DOHH2 (cell line): ENCODE results near the gene SEMA3D.

Experiments
- H3F3A ChIP-seq: fragments of 200-600 bp; sonication (generic), shearing (Covaris generic); 2 replicates; pipeline ENCODE4 v1.6.0; 2016; ENCODE audit warnings: antibody characterized with exemption, mild to moderate bottlenecking; ENCODE audit not compliant: control insufficient read depth, insufficient read depth
- H3K27ac ChIP-seq: fragments of 200-600 bp; sonication (generic); 2 replicates; pipeline ENCODE4 v1.5.1; 2014; ENCODE audit warnings: low read depth, mild to moderate bottlenecking, low read length, moderate library complexity
- H3K27me3 ChIP-seq: fragments of 200-600 bp; sonication (generic); 2 replicates; pipeline ENCODE4 v1.6.1; 2014; ENCODE audit warnings: mild to moderate bottlenecking, low read length, mixed read lengths; ENCODE audit not compliant: control insufficient read depth
- H3K36me3 ChIP-seq: fragments of 200-600 bp; sonication (generic); 2 replicates; pipeline ENCODE4 v1.6.1; 2014; ENCODE audit warnings: mild to moderate bottlenecking, low read length, moderate library complexity, mixed read lengths; ENCODE audit not compliant: control insufficient read depth
- H3K4me1 ChIP-seq: fragments of 200-600 bp; sonication (generic); 2 replicates; pipeline ENCODE4 v1.6.1; 2014; ENCODE audit warnings: mild to moderate bottlenecking, low read length, mixed read lengths; ENCODE audit not compliant: control insufficient read depth
- H3K4me2 ChIP-seq: fragments of 200-600 bp; sonication (generic); 2 replicates; pipeline ENCODE4 v1.6.0; 2014; ENCODE audit warnings: mild to moderate bottlenecking, low read length, moderate library complexity
- H3K4me3 ChIP-seq: fragments of 200-600 bp; sonication (generic); 2 replicates; pipeline ENCODE4 v1.5.1; 2014; ENCODE audit warnings: mild to moderate bottlenecking, low read length, mixed read lengths
- H3K79me2 ChIP-seq: fragments of 200-600 bp; sonication (generic); 2 replicates; pipeline ENCODE4 v1.6.1; 2014; ENCODE audit warnings: mild to moderate bottlenecking, low read length, mixed read lengths; ENCODE audit not compliant: control insufficient read depth
- H3K9me2 ChIP-seq: fragments of 200-600 bp; sonication (generic); replicated peaks from 2 replicates; pipeline ENCODE4 v1.6.1; 2014; ENCODE audit warnings: mild to moderate bottlenecking, low read length, mixed read lengths; ENCODE audit not compliant: control insufficient read depth
- H3K9me3 ChIP-seq: fragments of 200-600 bp; sonication (generic); 2 replicates; pipeline ENCODE4 v1.6.1; 2014; ENCODE audit warnings: antibody characterized with exemption, low read length, mixed read lengths; ENCODE audit not compliant: control insufficient read depth, insufficient read depth
- H4K20me1 ChIP-seq: fragments of 200-600 bp; sonication (generic); 2 replicates; pipeline ENCODE4 v1.6.0; 2014; ENCODE audit warnings: low read depth, mild to moderate bottlenecking, antibody characterized with exemption, low read length, moderate library complexity; ENCODE audit not compliant: control insufficient read depth, insufficient read depth
- EZH2phosphoT487 ChIP-seq: fragments of 200-600 bp; sonication (generic); IDR thresholded peaks from 2 replicates; pipeline ENCODE4 v1.6.1; 2017; ENCODE audit warnings: borderline replicate concordance, mild to moderate bottlenecking, antibody characterized with exemption, low read length, moderate library complexity, mixed read lengths
- TF ChIP-seq, protein P1 (sequence below): fragments of 200-600 bp; sonication (generic); IDR thresholded peaks from one replicate; pipeline ENCODE4 v1.5.1; 2014; ENCODE audit warnings: antibody characterized with exemption, mild to moderate bottlenecking, low read depth, low read length; ENCODE audit not compliant: poor library complexity, severe bottlenecking

SEMA3D gene

DNA sequence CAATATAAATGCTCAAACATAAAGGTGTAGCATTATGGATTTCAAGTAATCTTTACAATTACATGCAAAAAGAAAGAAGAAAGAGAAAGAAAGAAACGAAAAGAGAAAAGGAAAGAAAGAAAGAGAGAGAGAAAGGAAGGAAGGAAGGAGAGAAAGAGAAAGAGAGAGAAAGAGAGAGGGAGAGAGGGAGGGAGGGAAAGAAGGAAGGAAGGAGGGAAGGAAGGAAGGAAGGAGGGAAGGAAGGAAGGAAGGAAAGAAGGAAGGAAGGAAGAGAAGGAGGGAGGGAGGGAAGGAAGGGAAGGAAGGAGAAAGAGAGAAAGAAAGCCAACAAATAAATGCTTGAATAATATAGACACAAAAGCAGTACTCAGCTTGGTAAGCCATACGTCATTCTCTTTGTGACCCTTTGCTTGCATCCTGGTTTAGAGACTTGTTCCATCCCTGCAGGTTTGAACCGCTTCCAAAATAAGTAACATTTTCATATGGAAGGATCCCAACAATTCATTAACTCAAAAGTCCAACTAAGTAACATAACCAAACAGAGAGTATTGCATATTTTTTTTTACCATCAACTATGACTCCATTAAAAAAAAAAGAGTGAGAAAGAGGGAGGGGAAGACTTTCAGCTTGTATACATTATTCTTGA, 95.8 kb downstream of the SEMA3D start:
- Histone ChIP-seq H3K27ac (no peak overlapping the region), H3K4me1 (no peaks in the 10 kb centered on the region), H4K20me1 (no peaks in the 10 kb centered on the region), H3K27me3 (no peaks in the 10 kb centered on the region), H3K9me3 (no peaks in the 10 kb centered on the region), H3K4me3 (no peak overlapping the region), H3K36me3 (no peaks in the 10 kb centered on the region), H3K4me2 (no peak overlapping the region), H3K79me2 (no peaks in the 10 kb centered on the region), H3K9me2 (no peaks in the 10 kb centered on the region), H3F3A (no peaks in the 10 kb centered on the region)
- TF ChIP-seq EZH2phosphoT487 = no peak
- TF ChIP-seq, protein P1, sequence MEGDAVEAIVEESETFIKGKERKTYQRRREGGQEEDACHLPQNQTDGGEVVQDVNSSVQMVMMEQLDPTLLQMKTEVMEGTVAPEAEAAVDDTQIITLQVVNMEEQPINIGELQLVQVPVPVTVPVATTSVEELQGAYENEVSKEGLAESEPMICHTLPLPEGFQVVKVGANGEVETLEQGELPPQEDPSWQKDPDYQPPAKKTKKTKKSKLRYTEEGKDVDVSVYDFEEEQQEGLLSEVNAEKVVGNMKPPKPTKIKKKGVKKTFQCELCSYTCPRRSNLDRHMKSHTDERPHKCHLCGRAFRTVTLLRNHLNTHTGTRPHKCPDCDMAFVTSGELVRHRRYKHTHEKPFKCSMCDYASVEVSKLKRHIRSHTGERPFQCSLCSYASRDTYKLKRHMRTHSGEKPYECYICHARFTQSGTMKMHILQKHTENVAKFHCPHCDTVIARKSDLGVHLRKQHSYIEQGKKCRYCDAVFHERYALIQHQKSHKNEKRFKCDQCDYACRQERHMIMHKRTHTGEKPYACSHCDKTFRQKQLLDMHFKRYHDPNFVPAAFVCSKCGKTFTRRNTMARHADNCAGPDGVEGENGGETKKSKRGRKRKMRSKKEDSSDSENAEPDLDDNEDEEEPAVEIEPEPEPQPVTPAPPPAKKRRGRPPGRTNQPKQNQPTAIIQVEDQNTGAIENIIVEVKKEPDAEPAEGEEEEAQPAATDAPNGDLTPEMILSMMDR = no peak

DNA sequence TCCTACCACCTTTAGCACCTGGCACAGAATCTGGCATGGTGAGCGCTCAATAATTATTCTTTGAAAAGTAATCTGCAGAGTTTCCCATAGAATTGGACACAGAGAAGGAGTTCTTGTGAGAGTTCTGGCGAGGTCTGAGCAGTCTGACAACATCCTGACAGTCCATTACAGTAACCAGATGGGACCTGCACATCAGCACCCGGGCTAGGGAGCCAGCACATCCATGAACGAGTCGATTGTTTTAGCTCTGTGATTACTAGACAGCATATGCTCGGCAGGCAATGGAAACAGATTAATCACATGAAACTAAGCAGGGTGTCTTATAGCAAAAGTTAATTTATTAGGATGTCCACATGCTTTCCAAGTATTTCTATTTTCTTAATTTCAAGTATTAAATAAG, 96.7 kb downstream of the SEMA3D start:
- Histone ChIP-seq H3K4me3 (no peak overlapping the region), H3K4me1 (no peaks in the 10 kb centered on the region)
- TF ChIP-seq, protein P1 = no peak
- TF ChIP-seq EZH2phosphoT487 = no peak

DNA sequence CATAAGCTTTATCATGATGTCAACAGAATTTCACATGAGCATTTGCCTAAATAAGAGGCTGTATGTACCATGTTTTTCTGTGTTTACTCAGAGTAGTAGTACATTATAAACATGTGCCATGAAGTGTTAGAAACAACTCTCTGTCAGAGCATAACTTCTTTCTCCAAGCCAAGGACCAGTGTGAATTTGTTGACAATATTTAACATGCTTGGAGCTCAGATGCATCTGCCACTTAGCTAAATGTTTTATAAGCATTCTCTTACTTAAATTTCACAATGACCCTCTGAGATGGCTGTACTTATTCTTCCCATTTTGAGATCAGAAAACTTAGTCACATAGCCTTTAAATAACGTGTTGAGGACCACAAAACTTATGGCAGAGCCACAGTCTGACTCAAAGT, 105.0 kb downstream of the SEMA3D start:
- H3K4me1 ChIP-seq = no peaks in the 10 kb centered on the region
- H3K79me2 ChIP-seq = no peaks in the 10 kb centered on the region
- no peaks in the 10 kb centered on the region for H3K9me3 ChIP-seq
- TF ChIP-seq, protein P1 = no peak
- no peak for TF ChIP-seq EZH2phosphoT487
- no peaks in the 10 kb centered on the region for H3K27me3 ChIP-seq
- no peaks in the 10 kb centered on the region for H3F3A ChIP-seq
- no peaks in the 10 kb centered on the region for H4K20me1 ChIP-seq
- H3K4me3 ChIP-seq = no peak overlapping the region
- no peak overlapping the region for H3K4me2 ChIP-seq
- H3K36me3 ChIP-seq = no peaks in the 10 kb centered on the region
- no peaks in the 10 kb centered on the region for H3K9me2 ChIP-seq
- no peak overlapping the region for H3K27ac ChIP-seq

More for the DNA sequence above, 96.7 kb downstream of the SEMA3D start:
- no peaks in the 10 kb centered on the region for H3K9me3 ChIP-seq
- no peak overlapping the region for H3K27ac ChIP-seq
- H3F3A ChIP-seq = no peaks in the 10 kb centered on the region
- no peak overlapping the region for H3K4me2 ChIP-seq
- no peaks in the 10 kb centered on the region for H3K9me2 ChIP-seq
- no peaks in the 10 kb centered on the region for H3K36me3 ChIP-seq
- H3K27me3 ChIP-seq = no peaks in the 10 kb centered on the region
- H4K20me1 ChIP-seq = no peaks in the 10 kb centered on the region
- H3K79me2 ChIP-seq = no peaks in the 10 kb centered on the region
